K562 (cell line): ENCODE results near the gene GPRC5B. TPM values are rescaled to one million over a fixed set of nuclear protein-coding genes. Genes with fewer than 3 reads are reported as not detected.

ENCODE experiments used
- polyA plus RNA-seq, 8 experiments: library from polyadenylated mRNA; depleted of rRNA in 4 of 8; stranded (reverse) in 5 of 8; unstranded in 3 of 8; fragments of >200 nt; fragmentation: Nextera tagmentation in 2 of 8; fragmentation: Illumina TruSeq in 1 of 8; extraction: Ambion mirVana in 2 of 8; extraction: Trizol in 1 of 8; gene quantifications; 2 replicates each; pipeline versions ENCODE4 v1.2.1 to v1.2.3, GENCODE V29; 2011 to 2014; ENCODE audit warnings: inconsistent platforms in 1 of 8, missing spikeins in 1 of 8
- total RNA-seq, 7 experiments: library from RNA; depleted of rRNA in 6 of 7; stranded (reverse); fragments of >200 nt in 6 of 7; fragmentation: Illumina TruSeq in 2 of 7; extraction: Trizol in 2 of 7; gene quantifications; 2 replicates each; pipeline versions ENCODE4 v1.2.1 to v1.2.3, GENCODE V29; 2011 to 2021; ENCODE audit warnings: low replicate concordance in 1 of 7
- TF ChIP-seq, protein P1 (sequence below), 2 experiments: fragments of 450-650 bp in 1 of 2; sonication (generic) in 1 of 2; formaldehyde crosslinking in 1 of 2; IDR thresholded peaks; 2 replicates each; pipeline versions ENCODE4 v1.7.1 to v1.9.0; 2016 to 2022; ENCODE audit warnings: inconsistent platforms in 1 of 2, mild to moderate bottlenecking in 1 of 2, missing genetic modification reagents in 1 of 2

GPRC5B gene
- total and polyA plus RNA-seq, 9 of the 15 experiments (the other 6 are each of a cell fraction or from before 2014, with no cell fraction given) = 0.65 to 5.5 (median 1.3) TPM

DNA sequence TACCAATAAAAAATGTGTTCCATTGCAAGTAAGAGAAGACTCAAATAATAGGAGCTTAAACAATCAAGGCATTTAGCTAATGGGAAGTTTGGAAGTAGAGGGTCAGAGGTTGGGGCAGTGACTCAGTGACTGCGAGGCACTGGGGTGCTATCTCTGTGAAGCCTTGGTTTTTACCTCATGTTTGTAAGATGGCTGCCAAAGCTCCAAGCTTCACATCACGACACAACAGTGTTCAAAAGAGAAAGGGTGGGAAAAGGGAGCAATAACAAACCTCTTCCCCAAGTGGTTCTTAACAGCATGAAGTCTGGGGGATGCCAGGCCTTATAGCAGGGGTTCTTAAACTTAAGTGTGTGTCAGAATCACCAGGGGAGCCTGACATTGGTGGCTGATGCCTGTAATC lies 26.6 kb upstream of the GPRC5B start (continued):
- TF ChIP-seq, protein P1, sequence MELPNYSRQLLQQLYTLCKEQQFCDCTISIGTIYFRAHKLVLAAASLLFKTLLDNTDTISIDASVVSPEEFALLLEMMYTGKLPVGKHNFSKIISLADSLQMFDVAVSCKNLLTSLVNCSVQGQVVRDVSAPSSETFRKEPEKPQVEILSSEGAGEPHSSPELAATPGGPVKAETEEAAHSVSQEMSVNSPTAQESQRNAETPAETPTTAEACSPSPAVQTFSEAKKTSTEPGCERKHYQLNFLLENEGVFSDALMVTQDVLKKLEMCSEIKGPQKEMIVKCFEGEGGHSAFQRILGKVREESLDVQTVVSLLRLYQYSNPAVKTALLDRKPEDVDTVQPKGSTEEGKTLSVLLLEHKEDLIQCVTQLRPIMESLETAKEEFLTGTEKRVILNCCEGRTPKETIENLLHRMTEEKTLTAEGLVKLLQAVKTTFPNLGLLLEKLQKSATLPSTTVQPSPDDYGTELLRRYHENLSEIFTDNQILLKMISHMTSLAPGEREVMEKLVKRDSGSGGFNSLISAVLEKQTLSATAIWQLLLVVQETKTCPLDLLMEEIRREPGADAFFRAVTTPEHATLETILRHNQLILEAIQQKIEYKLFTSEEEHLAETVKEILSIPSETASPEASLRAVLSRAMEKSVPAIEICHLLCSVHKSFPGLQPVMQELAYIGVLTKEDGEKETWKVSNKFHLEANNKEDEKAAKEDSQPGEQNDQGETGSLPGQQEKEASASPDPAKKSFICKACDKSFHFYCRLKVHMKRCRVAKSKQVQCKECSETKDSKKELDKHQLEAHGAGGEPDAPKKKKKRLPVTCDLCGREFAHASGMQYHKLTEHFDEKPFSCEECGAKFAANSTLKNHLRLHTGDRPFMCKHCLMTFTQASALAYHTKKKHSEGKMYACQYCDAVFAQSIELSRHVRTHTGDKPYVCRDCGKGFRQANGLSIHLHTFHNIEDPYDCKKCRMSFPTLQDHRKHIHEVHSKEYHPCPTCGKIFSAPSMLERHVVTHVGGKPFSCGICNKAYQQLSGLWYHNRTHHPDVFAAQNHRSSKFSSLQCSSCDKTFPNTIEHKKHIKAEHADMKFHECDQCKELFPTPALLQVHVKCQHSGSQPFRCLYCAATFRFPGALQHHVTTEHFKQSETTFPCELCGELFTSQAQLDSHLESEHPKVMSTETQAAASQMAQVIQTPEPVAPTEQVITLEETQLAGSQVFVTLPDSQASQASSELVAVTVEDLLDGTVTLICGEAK (IDR thresholded peaks at IDR 0.05) = no peak
- TF ChIP-seq, protein P1 (CRISPR knock-in tag; IDR thresholded peaks at IDR 0.05) = no peak
